Suppressor macrophage treated with lipopolysaccharide for 1 hour (primary cell): ENCODE data around the gene UGT1A7.
"Not testable (repeated sequence)": the region's sequence is repeated elsewhere in the genome, so short reads cannot be mapped to it uniquely, and the experiment has no call there.

Experiments used
- DNase-seq, 3 donors: peaks; one replicate each; pipeline ENCODE4 v3.0.0-alpha.2; 2020 to 2022

The UGT1A7 gene

GRCh38 chr2:233714121-233714520 is 32.4 kb downstream of the UGT1A7 start:
- no peak for DNase-seq

- DNase-seq = no peak
These were observed 36.9 kb downstream of the UGT1A7 start, which contains the start of gene UGT1A4 for GRCh38 chr2:233718552-233718951. TSS of gene UGT1A4 (plus strand) at chr2:233718736. CDS start at chr2:233718821, 85 bp downstream.

GRCh38 chr2:233728723-233729301 is 47.1 kb downstream of the UGT1A7 start, which contains the start of gene UGT1A3:
TSS of gene UGT1A3 (plus strand) at chr2:233729042. CDS start at chr2:233729127, 85 bp downstream.
- no peak for DNase-seq

GRCh38 chr2:233736868-233737653 is 55.4 kb downstream of the UGT1A7 start:
- not testable (repeated sequence) for DNase-seq

GRCh38 chr2:233740870-233741269 is 59.2 kb downstream of the UGT1A7 start:
- DNase-seq = no peak

GRCh38 chr2:233743464-233744259 is 62.0 kb downstream of the UGT1A7 start:
- no peak for DNase-seq

GRCh38 chr2:233745073-233745755 is 63.5 kb downstream of the UGT1A7 start:
- no peak for DNase-seq

GRCh38 chr2:233745838-233746237 is 64.1 kb downstream of the UGT1A7 start:
- not testable (repeated sequence) for DNase-seq

- DNase-seq = no peak
These were observed 65.0 kb downstream of the UGT1A7 start for GRCh38 chr2:233746475-233747282.

- DNase-seq = no peak
These were observed 65.5 kb downstream of the UGT1A7 start for GRCh38 chr2:233747283-233747544.

GRCh38 chr2:233750689-233751088 is 69.0 kb downstream of the UGT1A7 start:
- DNase-seq = not testable (repeated sequence)

GRCh38 chr2:233751212-233752009 is 69.7 kb downstream of the UGT1A7 start:
- DNase-seq = not testable (repeated sequence)

GRCh38 chr2:233754872-233755611 is 73.3 kb downstream of the UGT1A7 start:
- no peak for DNase-seq

GRCh38 chr2:233756429-233757081 is 74.9 kb downstream of the UGT1A7 start:
- DNase-seq = no peak

GRCh38 chr2:233758141-233758540 is 76.4 kb downstream of the UGT1A7 start:
- DNase-seq = no peak

- DNase-seq = no peak
These were observed 77.1 kb downstream of the UGT1A7 start for GRCh38 chr2:233758849-233759248.

GRCh38 chr2:233760043-233760442 is 78.3 kb downstream of the UGT1A7 start, which contains the start of gene UGT1A1:
TSS of gene UGT1A1 (plus strand) at chr2:233760270. CDS start at chr2:233760288, 18 bp downstream.
- no peak for DNase-seq

- DNase-seq = no peak
These were observed 79.5 kb downstream of the UGT1A7 start for GRCh38 chr2:233761040-233761769.

- DNase-seq = peak in 2 of 3 donors; percentile 17 to 22
These were observed 82.6 kb downstream of the UGT1A7 start for GRCh38 chr2:233764264-233764663.
